OCI-LY7 (cell line): ENCODE results near the gene NPR3.

Source experiments
- EZH2phosphoT487 ChIP-seq: fragments of 200-600 bp; sonication (generic); IDR thresholded peaks from 2 replicates; pipeline ENCODE4 v1.6.1; 2018; ENCODE audit warnings: low read depth, borderline replicate concordance, mild to moderate bottlenecking, mixed run types, antibody characterized with exemption, low read length, moderate library complexity, mixed read lengths
- TF ChIP-seq, protein P1 (sequence below): fragments of 200-600 bp; sonication (generic); conservative IDR thresholded peaks from 2 replicates; pipeline ENCODE4 v1.5.1; 2014; ENCODE audit warnings: mild to moderate bottlenecking, antibody characterized with exemption, low read length, moderate library complexity, mixed read lengths

DNA sequence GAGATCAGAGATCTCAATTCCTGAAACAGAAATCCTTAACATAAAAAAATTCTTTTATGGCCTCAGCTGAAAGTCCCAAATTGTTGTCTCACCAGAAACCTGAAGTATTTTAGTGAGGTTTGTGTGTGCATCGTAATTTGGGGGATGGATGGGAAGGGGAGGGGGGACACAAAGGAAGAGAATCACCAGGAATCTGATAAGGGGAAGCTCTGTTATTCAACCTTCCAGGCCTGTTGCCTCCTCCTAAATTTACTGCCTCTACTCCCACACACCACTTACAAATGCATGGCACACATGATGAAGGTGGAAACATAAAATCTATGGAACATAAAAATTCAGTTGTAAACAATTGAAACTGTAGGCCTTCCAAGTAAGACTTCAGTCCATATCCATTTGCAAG lies 97.7 kb downstream of the NPR3 start:
- TF ChIP-seq, protein P1, sequence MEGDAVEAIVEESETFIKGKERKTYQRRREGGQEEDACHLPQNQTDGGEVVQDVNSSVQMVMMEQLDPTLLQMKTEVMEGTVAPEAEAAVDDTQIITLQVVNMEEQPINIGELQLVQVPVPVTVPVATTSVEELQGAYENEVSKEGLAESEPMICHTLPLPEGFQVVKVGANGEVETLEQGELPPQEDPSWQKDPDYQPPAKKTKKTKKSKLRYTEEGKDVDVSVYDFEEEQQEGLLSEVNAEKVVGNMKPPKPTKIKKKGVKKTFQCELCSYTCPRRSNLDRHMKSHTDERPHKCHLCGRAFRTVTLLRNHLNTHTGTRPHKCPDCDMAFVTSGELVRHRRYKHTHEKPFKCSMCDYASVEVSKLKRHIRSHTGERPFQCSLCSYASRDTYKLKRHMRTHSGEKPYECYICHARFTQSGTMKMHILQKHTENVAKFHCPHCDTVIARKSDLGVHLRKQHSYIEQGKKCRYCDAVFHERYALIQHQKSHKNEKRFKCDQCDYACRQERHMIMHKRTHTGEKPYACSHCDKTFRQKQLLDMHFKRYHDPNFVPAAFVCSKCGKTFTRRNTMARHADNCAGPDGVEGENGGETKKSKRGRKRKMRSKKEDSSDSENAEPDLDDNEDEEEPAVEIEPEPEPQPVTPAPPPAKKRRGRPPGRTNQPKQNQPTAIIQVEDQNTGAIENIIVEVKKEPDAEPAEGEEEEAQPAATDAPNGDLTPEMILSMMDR, result no peak
- TF ChIP-seq EZH2phosphoT487, result no peak
